HepG2 (cell line): Measurements from ENCODE around the gene SYCP2. TPM values are rescaled to one million over a fixed set of nuclear protein-coding genes. Genes with fewer than 3 reads are reported as not detected.

Experiments
- ATAC-seq: fragments of 200-7000 bp; cut with Tn5 transposase; 3 replicates; pipeline ENCODE4 v1.9.1; 2020; ENCODE audit warnings: mild to moderate bottlenecking, moderate library complexity
- BruUV-seq: library from RNA; stranded (reverse); fragments of 400-500 nt; replicated peaks from 2 replicates; lab custom pipeline; 2021; lab: Mats Ljungman, UMichigan
- CTCF ChIA-PET: fragments of 300-600 bp; formaldehyde crosslinking; extraction: SDS; loops from one replicate; lab custom pipeline; 2021; ENCODE audit warnings: low total read pairs, inconsistent platforms, low intra/inter-chr PET ratio; lab: Yijun Ruan, JAX
- POLR2A ChIA-PET: fragments of 350-600 bp; sonication (Branson Sonifier 250); formaldehyde crosslinking; loops from one replicate; lab custom pipeline; 2020; ENCODE audit warnings: antibody characterized with exemption, inconsistent platforms; lab: Yijun Ruan, JAX
- DNase-seq: peaks from one replicate; pipeline ENCODE4 v3.0.0-alpha.2; 2015; ENCODE audit warnings: low spot score
- FAIRE-seq: peaks from 3 replicates; lab custom pipeline; 2011; peaks lifted over from hg19 to GRCh38; lab: Jason Lieb, UNC
- H2AFZ ChIP-seq: one replicate; pipeline ENCODE4 v1.6.1; 2011; ENCODE audit warnings: low read length, inconsistent platforms
- H3K27ac ChIP-seq: fragments of 300-600 bp; 3 replicates; pipeline ENCODE4 v1.8.0; 2011; ENCODE audit warnings: mixed run types, mild to moderate bottlenecking, mixed read lengths, low read length, inconsistent platforms; ENCODE audit not compliant: insufficient read depth; ENCODE audit errors: extremely low read length
- H3K27me3 ChIP-seq, 2 experiments: fragments of 200-600 bp in 1 of 2; 2 replicates in 1 of 2; 3 replicates in 1 of 2; pipeline versions ENCODE4 v1.6.0 to v1.8.0; 2011; ENCODE audit warnings: low read length in 2 of 2, mild to moderate bottlenecking in 2 of 2, moderate library complexity in 2 of 2, inconsistent platforms in 1 of 2; ENCODE audit not compliant: insufficient read depth in 2 of 2, control insufficient read depth in 1 of 2
- H3K36me3 ChIP-seq, 2 experiments: fragments of 200-600 bp in 1 of 2; replicated peaks in 1 of 2; 2 replicates in 1 of 2; 3 replicates in 1 of 2; pipeline versions ENCODE4 v1.5.1 to v1.8.0; 2011; ENCODE audit warnings: low read length in 2 of 2, inconsistent platforms in 1 of 2; ENCODE audit not compliant: insufficient read depth in 2 of 2, control insufficient read depth in 1 of 2
- H3K4me1 ChIP-seq: 2 replicates; pipeline ENCODE4 v1.5.1; 2012; ENCODE audit warnings: low read length, inconsistent platforms; ENCODE audit not compliant: insufficient read depth
- H3K4me2 ChIP-seq: 2 replicates; pipeline ENCODE4 v1.6.0; 2011; ENCODE audit warnings: low read depth, low read length, inconsistent platforms
- H3K4me3 ChIP-seq, 3 experiments: fragments of 200-600 bp in 1 of 3; sonication (generic), shearing (Covaris generic) in 1 of 3; replicated peaks in 1 of 3; 2 replicates each; pipeline ENCODE4 v1.5.1; 2011 to 2016; ENCODE audit warnings: low read length in 3 of 3, inconsistent platforms in 2 of 3, low read depth in 2 of 3, mild to moderate bottlenecking in 2 of 3, control low read depth in 1 of 3, mixed read lengths in 1 of 3; ENCODE audit not compliant: insufficient read depth in 1 of 3
- H3K79me2 ChIP-seq: one replicate; pipeline ENCODE4 v1.6.1; 2011; ENCODE audit warnings: low read length, inconsistent platforms; ENCODE audit not compliant: insufficient read depth
- H3K9ac ChIP-seq: 2 replicates; pipeline ENCODE4 v1.6.0; 2011; ENCODE audit warnings: mild to moderate bottlenecking, low read depth, low read length, inconsistent platforms; ENCODE audit not compliant: insufficient read depth
- H3K9me3 ChIP-seq: 2 replicates; pipeline ENCODE4 v1.5.1; 2012; ENCODE audit warnings: mild to moderate bottlenecking, low read length
- H4K20me1 ChIP-seq: 2 replicates; pipeline ENCODE4 v1.6.0; 2011; ENCODE audit warnings: inconsistent platforms, mild to moderate bottlenecking, low read length, moderate library complexity; ENCODE audit not compliant: insufficient read depth
- AKAP8 ChIP-seq: sonication (generic); formaldehyde crosslinking; IDR thresholded peaks from 2 replicates; pipeline ENCODE4 v1.5.1; 2020; ENCODE audit warnings: mild to moderate bottlenecking, missing genetic modification reagents
- ATF7-NPFF ChIP-seq: sonication (generic); formaldehyde crosslinking; IDR thresholded peaks from 2 replicates; pipeline ENCODE4 v1.8.1; 2023; ENCODE audit warnings: mild to moderate bottlenecking, low read depth, missing genetic modification reagents, moderate library complexity
- CEBPB ChIP-seq: IDR thresholded peaks from 2 replicates; pipeline ENCODE4 v1.6.1; 2011; ENCODE audit warnings: low read depth, low read length, improper control_type of control experiment, borderline replicate concordance
- CENPX ChIP-seq: sonication (generic); formaldehyde crosslinking; IDR thresholded peaks from 2 replicates; pipeline ENCODE4 v1.9.0; 2021; ENCODE audit warnings: mild to moderate bottlenecking, missing genetic modification reagents, moderate library complexity
- JARID2 ChIP-seq: sonication (generic); formaldehyde crosslinking; IDR thresholded peaks from 2 replicates; pipeline ENCODE4 v1.8.1; 2023; ENCODE audit warnings: missing genetic modification reagents, inconsistent platforms; ENCODE audit not compliant: insufficient replicate concordance
- MAFK ChIP-seq, 2 experiments: IDR thresholded peaks in 1 of 2; conservative IDR thresholded peaks in 1 of 2; 2 replicates each; pipeline ENCODE4 v1.6.1; 2011; ENCODE audit warnings: improper control_type of control experiment in 2 of 2, low read length in 2 of 2
- RAD51 ChIP-seq: fragments of 450-650 bp; IDR thresholded peaks from 2 replicates; pipeline ENCODE4 v1.6.1; 2016; ENCODE audit warnings: borderline replicate concordance
- SKIL ChIP-seq: sonication (generic); formaldehyde crosslinking; IDR thresholded peaks from 2 replicates; pipeline ENCODE4 v1.8.0; 2022; ENCODE audit warnings: missing genetic modification reagents, mild to moderate bottlenecking, moderate library complexity, borderline replicate concordance
- ZBTB42 ChIP-seq: sonication (generic); formaldehyde crosslinking; IDR thresholded peaks from 2 replicates; pipeline ENCODE4 v1.5.0; 2020; ENCODE audit warnings: mild to moderate bottlenecking, missing genetic modification reagents
- ZFP90 ChIP-seq: sonication (generic); formaldehyde crosslinking; IDR thresholded peaks from 2 replicates; pipeline ENCODE4 v1.8.0; 2022; ENCODE audit warnings: missing genetic modification reagents, mild to moderate bottlenecking, inconsistent platforms, borderline replicate concordance
- ZNF232 ChIP-seq: sonication (generic); formaldehyde crosslinking; IDR thresholded peaks from 2 replicates; pipeline ENCODE4 v1.4.0; 2020; ENCODE audit warnings: missing genetic modification reagents, borderline replicate concordance
- ZNF558 ChIP-seq: sonication (generic); formaldehyde crosslinking; IDR thresholded peaks from 2 replicates; pipeline ENCODE4 v1.9.0; 2022; ENCODE audit warnings: mild to moderate bottlenecking, missing genetic modification reagents, borderline replicate concordance
- ZNF589 ChIP-seq: sonication (generic); formaldehyde crosslinking; conservative IDR thresholded peaks from 2 replicates; pipeline ENCODE4 v1.8.0; 2022; ENCODE audit warnings: mild to moderate bottlenecking, moderate library complexity, missing genetic modification reagents
- ZNF83 ChIP-seq: sonication (generic); formaldehyde crosslinking; IDR thresholded peaks from 2 replicates; pipeline ENCODE4 v1.4.0; 2020; ENCODE audit warnings: missing genetic modification reagents, mild to moderate bottlenecking, borderline replicate concordance
- ZZZ3 ChIP-seq: sonication (generic); formaldehyde crosslinking; IDR thresholded peaks from 2 replicates; pipeline ENCODE4 v1.4.0; 2020; ENCODE audit warnings: missing genetic modification reagents, mild to moderate bottlenecking, borderline replicate concordance
- WGBS: methylation state at CpG from one replicate; pipeline ENCODE4 v1.1.6; 2017; ENCODE audit warnings: low lambda C conversion rate; 5-methylcytosine and 5-hydroxymethylcytosine counted together
- in situ Hi-C: cut with HindIII; loops from 2 replicates; pipeline ENCODE4 v1.10.0; 2017; ENCODE audit warnings: low pct_unique_long_range_greater_than_20kb; ENCODE audit not compliant: extremely low pct_ligation_motif_present
- intact Hi-C: fragments of 100-400 bp; cut with micrococcal nuclease; formaldehyde crosslinking; loops from one replicate; pipeline ENCODE4 v1.10.0; 2022; ENCODE audit not compliant: unreplicated experiment
- polyA plus RNA-seq, 8 experiments: library from polyadenylated mRNA; depleted of rRNA in 3 of 8; stranded (reverse) in 7 of 8; unstranded in 1 of 8; fragments of >200 nt; fragmentation: Illumina TruSeq in 4 of 8; extraction: Trizol in 4 of 8; gene quantifications; 2 replicates each; pipeline versions ENCODE4 v1.2.1 to v1.2.3, GENCODE V29; 2011 to 2016; ENCODE audit warnings: low read depth in 4 of 8, missing spikeins in 1 of 8, mixed read lengths in 1 of 8; ENCODE audit not compliant: insufficient read depth in 1 of 8
- total RNA-seq, 5 experiments: library from RNA; depleted of rRNA; stranded (reverse); fragments of >200 nt; fragmentation: Illumina TruSeq; extraction: Trizol; gene quantifications; 2 replicates each; pipeline ENCODE4 v1.2.3, GENCODE V29; 2016; ENCODE audit warnings: low read depth in 1 of 5
- TF ChIP-seq, protein P1 (sequence below): sonication (generic); formaldehyde crosslinking; IDR thresholded peaks from 2 replicates; pipeline ENCODE4 v1.4.0; 2020; ENCODE audit warnings: missing genetic modification reagents
- TF ChIP-seq, protein P2 (sequence below): sonication (generic); formaldehyde crosslinking; IDR thresholded peaks from 2 replicates; pipeline ENCODE4 v1.8.0; 2022; ENCODE audit warnings: mild to moderate bottlenecking, missing genetic modification reagents, moderate library complexity
- TF ChIP-seq, protein P3 (sequence below): sonication (generic); formaldehyde crosslinking; IDR thresholded peaks from 2 replicates; pipeline ENCODE4 v1.4.0; 2020; ENCODE audit warnings: missing genetic modification reagents

The SYCP2 gene
- total and polyA plus RNA-seq, 2 of the 13 experiments (the other 11 are each of a cell fraction or from before 2014, with no cell fraction given), result 0.07 to 0.24 TPM

DNA sequence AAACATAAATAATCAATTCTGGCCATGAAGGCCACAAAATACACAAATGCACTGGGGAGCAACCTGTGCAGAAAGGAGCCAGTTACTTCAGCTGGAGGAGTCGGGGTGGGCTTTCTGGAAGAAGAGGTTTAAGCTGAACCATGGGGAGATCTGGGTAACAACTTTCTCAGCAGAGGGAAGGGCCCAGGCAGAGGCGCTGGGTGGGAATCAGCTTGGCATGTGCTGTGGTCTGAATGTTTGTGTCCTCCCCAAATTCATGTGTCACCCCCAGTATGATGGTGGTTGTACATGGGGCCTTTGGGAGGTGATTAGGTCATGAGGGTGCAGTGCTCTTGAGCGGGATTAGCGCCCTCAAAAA is 107.9 kb downstream of the SYCP2 start:
- no peaks in the 10 kb centered on the region for H3K9me3 ChIP-seq
- no peak overlapping the region for H3K9ac ChIP-seq
- no peaks in the 10 kb centered on the region for H3K36me3 ChIP-seq
- TF ChIP-seq, protein P1, sequence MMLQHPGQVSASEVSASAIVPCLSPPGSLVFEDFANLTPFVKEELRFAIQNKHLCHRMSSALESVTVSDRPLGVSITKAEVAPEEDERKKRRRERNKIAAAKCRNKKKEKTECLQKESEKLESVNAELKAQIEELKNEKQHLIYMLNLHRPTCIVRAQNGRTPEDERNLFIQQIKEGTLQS (CRISPR knock-in tag), result no peak
- TF ChIP-seq ZNF83 (CRISPR knock-in tag), result no peak
- TF ChIP-seq CENPX (CRISPR knock-in tag), result no peak
- no peak for TF ChIP-seq AKAP8 (CRISPR knock-in tag)
- no peak for TF ChIP-seq ZNF232 (CRISPR knock-in tag)
- no peak for TF ChIP-seq ZZZ3 (CRISPR knock-in tag)
- TF ChIP-seq, protein P2, sequence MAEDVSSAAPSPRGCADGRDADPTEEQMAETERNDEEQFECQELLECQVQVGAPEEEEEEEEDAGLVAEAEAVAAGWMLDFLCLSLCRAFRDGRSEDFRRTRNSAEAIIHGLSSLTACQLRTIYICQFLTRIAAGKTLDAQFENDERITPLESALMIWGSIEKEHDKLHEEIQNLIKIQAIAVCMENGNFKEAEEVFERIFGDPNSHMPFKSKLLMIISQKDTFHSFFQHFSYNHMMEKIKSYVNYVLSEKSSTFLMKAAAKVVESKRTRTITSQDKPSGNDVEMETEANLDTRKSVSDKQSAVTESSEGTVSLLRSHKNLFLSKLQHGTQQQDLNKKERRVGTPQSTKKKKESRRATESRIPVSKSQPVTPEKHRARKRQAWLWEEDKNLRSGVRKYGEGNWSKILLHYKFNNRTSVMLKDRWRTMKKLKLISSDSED (CRISPR knock-in tag), result no peak
- TF ChIP-seq ZFP90 (CRISPR knock-in tag), result no peak
- TF ChIP-seq SKIL (CRISPR knock-in tag), result no peak
- no peak for TF ChIP-seq ZNF589 (CRISPR knock-in tag)
- no peak for TF ChIP-seq ATF7-NPFF
- TF ChIP-seq CEBPB, result no peak
- no peak for TF ChIP-seq RAD51
- TF ChIP-seq MAFK (conservative IDR thresholded peaks at IDR 0.05 in 1 of 2, IDR thresholded peaks at IDR 0.05 in 1 of 2; ENCODE audit: low read length in 2 of 2), result no peak
- TF ChIP-seq ZBTB42 (CRISPR knock-in tag), result no peak
- TF ChIP-seq JARID2 (CRISPR knock-in tag), result no peak
- TF ChIP-seq, protein P3, sequence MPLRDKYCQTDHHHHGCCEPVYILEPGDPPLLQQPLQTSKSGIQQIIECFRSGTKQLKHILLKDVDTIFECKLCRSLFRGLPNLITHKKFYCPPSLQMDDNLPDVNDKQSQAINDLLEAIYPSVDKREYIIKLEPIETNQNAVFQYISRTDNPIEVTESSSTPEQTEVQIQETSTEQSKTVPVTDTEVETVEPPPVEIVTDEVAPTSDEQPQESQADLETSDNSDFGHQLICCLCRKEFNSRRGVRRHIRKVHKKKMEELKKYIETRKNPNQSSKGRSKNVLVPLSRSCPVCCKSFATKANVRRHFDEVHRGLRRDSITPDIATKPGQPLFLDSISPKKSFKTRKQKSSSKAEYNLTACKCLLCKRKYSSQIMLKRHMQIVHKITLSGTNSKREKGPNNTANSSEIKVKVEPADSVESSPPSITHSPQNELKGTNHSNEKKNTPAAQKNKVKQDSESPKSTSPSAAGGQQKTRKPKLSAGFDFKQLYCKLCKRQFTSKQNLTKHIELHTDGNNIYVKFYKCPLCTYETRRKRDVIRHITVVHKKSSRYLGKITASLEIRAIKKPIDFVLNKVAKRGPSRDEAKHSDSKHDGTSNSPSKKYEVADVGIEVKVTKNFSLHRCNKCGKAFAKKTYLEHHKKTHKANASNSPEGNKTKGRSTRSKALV (CRISPR knock-in tag), result no peak
- no peak for TF ChIP-seq ZNF558 (CRISPR knock-in tag)
- TF ChIP-seq, all 625 proteins: peak for 0
- Histone ChIP-seq H3K27me3 (peaks cover 13 to 38% of the 10 kb centered on the region in 2 experiments), H3K4me2 (no peak overlapping the region), H3K4me3 (no peak overlapping the region), H3K27ac (no peak overlapping the region), H3K79me2 (no peaks in the 10 kb centered on the region), H3K4me1 (no peaks in the 10 kb centered on the region), H2AFZ (no peak overlapping the region), H4K20me1 (no peaks in the 10 kb centered on the region; the same call in 1 of the 2 replicates)
- intact Hi-C loops (no loop called here), in situ Hi-C loops (no loop called here)
- no peak for FAIRE-seq
- no TSS peak for BruUV-seq
- 24% methylated on average over 4 of the region's 4 CpGs for WGBS
- ATAC-seq, result no peak
- DNase-seq, result no peak
- ChIA-PET CTCF (no interaction called here), POLR2A (no interaction called here)
